HG03196 (cell line): ENCODE data around the gene MARCHF3.
"Not testable (repeated sequence)": the region's sequence is repeated elsewhere in the genome, so short reads cannot be mapped to it uniquely, and the experiment has no call there.

ENCODE experiments used
- ATAC-seq: cut with Tn5 transposase; IDR thresholded peaks from one replicate; pipeline ENCODE4 v1.9.1; 2021; ENCODE audit not compliant: unreplicated experiment

The MARCHF3 gene

DNA sequence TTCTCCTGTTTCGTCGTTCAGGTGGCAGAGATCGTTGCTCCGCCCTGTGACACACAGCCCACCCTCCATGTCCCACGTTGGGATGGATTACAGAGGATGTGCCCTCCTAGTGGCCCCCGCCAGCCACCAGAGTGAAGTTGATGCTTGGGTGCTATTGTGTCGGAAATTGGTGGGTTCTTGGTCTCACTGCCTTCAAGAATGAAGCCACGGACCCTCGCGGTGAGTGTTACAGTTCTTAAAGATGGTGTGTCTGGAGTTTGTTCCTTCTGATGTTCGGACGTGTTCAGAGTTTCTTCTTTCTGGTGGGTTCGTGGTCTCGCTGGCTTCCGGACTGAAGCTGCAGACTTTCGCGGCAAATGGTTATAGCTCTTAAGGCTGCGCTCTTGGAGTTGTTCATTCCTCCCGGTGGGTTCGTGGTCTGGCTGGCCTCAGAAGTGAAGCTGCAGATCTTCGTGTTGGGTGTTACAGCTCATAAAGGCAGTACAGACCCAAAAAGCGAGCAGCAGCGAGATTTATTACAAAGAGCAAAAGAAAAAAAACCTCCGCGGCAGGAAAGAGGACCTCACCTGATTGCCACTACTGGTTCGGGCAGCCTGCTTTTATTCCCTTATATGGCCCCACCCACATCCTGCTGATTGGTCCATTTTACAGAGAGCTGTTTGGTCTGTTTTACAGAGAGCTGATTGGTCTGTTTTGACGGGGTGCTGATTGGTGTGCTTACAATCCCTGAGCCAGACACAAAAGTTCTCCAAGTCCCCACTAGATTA lies 176.6 kb downstream of the MARCHF3 start:
- ATAC-seq = not testable (repeated sequence)

DNA sequence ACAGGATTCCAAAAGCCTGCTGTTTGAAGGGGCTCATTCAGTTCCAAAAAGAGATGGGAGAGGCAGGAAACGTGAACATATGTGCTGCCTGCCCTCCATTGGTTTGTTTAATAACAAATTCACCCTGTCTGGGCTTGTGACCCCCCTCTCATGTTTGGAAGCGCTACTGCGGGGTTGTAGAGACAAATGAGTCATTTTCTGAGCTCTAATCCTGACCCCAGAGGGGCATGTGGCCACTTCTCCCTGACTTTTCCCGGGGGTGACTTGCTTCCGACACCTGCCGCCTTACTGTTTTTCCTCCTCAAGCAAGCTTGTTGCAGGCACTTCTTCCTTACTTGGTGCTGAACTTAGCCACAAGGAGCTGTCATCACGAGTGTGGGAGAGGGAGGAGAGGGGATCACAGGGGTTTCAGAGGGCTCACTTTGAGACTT lies 177.5 kb downstream of the MARCHF3 start:
- ATAC-seq = no peak

DNA sequence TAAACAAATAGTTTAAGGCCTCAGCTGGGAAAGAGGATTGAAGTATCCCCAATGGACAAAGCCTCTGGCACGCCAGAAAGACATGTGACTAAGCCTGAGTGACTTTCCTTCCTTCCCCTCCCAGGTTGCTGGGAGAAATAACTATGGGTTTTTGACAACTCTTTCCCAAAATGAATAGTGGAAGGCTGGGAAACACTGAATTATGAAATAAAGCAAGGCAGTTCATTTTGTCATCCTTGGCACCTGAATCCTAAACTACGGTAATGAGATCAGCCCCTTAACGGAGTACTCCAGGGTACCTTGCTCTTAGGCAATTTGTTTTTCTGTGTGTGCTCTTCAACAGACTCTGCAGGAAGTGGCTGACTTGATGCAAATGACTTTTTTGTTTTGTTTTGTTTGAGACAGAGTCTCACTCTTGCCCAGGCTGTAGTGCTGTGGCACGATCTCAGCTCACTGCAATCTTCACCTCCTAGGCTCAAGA lies 178.2 kb downstream of the MARCHF3 start:
- peak; percentile 58 for ATAC-seq

DNA sequence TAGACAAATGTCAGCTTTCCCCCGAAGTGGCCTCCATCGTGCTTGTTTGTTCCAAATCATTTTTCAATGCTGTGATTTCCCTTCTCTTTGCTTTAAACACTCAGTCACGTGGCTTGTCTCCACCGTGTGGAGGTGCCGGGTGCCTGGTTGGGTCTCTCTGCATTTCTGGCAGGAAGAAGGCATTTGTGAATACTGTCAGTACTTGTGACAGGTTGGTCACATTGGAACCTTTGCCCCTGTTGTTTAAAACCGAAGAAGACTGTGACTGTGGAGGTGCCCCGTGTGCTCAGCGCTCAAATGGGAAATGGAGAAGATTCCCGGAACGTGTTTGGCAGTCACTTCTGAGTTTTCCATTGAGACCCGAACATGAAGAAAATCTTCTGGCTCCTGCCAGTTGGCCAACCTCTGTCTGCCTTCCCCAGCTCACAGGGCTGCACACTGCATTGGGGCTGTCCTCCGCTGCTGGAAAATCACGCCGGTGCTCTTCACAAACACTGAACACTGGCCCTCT lies 178.8 kb downstream of the MARCHF3 start:
- no peak for ATAC-seq

DNA sequence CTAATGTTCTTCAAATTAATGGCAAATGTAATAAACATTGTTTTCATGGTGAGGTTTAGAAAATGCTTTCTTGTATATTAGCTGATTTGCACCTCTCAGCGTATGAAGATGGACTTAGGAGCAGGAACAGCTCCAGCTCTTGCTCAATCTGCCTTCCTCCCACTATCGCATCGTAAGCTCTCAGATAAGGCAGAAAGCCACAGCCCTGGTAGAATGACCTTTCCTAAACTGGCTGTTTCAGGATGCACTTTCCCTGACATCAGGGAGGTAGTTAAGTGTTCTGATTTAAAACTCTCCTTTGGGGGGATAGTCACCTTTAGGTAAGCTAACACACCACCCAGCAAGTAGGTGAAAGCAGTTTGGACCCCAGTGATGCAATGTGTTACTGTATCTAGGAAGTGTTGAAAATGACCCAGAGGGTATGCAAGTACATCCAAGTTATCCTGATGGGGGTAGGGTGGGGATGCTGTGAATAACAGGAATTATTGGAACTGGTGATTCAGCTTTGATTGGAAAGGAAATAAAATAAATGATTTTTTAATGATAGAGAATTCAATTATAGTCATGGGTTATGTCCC lies 181.2 kb downstream of the MARCHF3 start:
- ATAC-seq = no peak

DNA sequence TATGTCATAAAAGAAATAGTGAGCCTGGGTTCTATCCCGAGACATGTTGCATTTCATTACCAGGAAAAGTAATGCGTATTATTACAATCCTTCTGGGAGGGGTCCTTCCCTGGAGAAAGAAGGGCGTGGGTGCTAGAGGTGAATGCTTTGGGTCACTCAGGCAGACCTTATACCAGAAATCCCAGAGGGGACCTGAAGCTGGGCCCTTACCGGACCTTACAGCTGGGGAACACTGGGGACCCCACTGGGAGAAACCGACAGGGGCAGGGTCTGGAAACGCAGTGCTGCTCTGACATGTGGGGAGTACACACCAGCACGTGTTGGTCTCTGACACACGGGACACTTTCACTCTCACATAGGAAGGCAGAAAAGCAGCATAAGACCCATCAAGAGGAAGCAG lies 182.1 kb downstream of the MARCHF3 start:
- no peak for ATAC-seq

DNA sequence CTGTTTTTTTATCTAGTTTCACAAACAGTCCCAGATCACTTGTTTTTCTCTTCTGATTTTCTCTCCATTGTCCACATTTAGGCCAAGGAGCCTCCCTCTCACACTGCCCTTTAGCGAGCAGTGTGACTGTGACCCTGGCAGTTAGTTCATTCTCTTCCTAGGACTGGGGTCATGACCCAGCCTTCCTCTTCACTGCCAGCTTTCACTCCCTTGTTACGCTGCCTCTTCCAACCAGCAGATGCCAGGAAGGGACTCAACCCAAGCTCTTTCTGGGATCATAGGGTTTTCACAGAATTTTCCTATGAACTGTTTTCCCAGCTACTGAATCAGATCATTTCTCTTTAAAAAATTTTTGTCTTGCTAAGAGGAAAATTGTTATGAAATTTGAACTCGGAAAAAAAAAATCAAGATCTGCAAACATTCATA lies 182.5 kb downstream of the MARCHF3 start:
- no peak for ATAC-seq

DNA sequence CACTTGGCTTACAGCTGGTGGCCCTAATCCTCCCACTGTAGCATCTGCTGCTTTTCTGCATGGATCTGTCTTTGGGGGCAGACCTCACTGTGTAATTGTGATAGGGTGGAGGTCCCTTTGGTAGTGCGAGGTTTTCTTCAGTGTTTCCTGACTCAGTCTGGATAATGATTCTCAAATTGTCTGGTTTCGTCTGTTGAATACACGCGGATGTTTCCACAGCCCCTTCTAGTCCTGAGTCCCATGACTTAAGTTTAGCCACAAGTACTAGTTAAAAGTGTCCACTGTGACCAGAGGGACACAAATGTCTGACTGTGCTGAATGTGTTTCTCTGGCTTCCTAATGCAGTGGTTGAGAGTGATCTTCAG lies 182.9 kb downstream of the MARCHF3 start:
- no peak for ATAC-seq

DNA sequence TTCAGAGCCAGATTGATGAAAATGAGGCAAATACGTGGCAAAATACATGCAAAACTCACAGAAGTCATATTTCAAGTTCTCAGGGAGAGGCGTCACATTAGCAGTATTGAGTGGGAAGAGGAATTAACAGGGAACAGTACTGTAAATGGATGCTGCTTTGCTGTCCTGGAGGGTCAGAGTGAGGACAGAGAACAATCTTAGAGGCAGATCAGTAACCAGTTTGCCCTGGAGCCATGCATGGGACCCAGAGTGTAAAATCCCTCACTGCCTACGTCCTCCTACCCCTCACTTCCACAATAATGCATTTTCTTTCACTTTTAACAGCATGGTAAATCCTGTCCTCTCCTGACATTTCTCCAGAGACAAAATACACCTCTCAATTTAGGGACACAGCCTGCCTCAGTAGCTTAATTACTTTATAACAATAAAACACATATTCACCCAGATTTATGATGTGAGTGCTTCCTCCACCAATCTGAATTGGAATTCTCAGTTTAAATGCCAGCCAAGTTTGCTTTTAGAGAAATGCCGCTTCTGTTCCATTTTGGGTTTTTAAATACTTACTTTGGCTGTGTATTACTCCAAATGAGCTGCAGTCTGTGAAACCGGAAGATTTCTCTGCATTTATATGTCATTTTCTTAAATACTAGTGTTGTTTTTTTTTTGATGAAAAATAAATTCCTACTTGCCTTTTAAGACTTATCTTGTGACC lies 183.5 kb downstream of the MARCHF3 start:
- no peak for ATAC-seq

DNA sequence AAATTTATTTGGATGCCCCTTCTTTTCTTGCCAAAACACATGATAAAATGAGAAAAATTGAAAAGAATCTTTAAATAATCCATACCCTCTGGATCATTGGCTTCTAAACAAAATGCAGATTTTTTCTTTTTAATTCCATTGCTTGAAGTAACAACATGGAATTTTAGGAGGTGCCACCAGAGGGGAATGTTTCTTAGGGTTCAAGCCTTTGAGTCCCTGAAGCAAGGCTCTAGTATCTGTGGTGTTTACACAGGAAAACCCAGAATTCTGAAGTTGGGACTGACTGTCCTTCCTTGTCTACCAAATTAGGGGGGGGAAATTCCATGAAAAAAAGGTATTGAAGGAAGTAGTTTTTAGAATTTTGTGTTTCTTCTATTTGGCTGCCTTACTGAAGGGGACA lies 184.0 kb downstream of the MARCHF3 start:
- no peak for ATAC-seq

DNA sequence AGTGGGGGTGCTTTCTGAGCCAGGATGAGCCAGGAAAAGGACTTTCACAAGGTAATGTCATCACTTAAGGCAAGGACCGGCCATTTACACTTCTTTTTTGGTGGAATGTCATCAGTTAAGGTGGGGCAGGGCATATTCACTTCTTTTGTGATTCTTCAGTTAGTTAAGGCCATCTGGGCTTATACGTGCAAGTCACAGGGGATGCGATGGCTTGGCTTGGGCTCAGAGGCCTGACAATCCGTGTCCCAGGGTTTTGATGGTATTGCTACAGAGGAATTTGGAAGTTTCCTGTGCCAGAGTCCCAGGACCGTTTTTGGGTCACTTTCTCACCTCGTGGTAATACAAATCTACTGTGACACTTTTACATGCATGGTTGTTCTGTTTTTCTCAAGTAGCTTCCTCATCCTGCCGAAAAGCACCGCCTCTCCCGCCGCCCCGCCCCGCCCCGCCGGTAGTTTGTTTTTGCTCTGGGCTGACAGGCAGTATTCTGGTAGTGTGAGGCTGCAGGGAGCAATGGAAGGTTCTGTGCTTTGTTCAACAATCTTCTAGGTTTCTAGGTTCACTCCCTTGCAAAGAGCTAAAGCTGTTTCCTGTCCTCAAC lies 184.8 kb downstream of the MARCHF3 start:
- peak; percentile 60 for ATAC-seq

DNA sequence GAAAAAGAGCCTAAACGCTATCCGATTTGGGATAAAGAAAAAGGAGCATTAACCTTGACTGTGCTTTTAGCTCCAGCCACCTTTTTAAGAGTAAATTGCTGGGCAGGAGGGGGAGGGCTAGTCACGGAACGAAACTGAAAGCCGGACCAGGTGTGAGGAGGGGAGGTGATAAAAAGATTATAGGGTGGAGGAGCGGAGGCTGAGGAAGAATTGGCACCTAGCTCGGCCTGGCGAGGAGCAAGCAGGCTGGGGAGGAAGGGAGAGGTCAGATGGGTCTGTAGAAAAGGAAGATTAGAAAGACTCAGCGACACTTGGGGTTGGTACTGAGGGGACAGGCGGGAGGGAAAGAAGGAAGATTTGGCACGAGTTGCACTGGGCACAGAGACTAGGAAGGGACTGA lies 187.0 kb downstream of the MARCHF3 start:
- ATAC-seq = not testable (repeated sequence)

DNA sequence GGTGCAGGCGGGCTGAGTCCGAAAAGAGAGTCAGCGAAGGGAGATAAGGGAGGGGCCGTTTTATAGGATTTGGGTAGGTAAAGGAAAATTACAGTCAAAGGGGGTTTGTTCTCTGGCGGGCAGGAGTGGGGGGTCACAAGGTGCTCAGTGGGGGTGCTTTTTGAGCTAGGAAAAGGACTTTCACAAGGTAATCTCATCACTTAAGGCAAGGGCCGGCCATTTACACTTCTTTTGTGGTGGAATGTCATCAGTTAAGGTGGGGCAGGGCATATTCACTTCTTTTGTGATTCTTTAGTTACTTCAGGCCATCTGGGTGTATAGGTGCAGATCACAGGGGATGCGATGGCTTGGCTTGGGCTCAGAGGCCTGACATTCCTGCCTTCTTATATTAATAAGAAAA lies 191.0 kb downstream of the MARCHF3 start:
- ATAC-seq = not testable (repeated sequence)

DNA sequence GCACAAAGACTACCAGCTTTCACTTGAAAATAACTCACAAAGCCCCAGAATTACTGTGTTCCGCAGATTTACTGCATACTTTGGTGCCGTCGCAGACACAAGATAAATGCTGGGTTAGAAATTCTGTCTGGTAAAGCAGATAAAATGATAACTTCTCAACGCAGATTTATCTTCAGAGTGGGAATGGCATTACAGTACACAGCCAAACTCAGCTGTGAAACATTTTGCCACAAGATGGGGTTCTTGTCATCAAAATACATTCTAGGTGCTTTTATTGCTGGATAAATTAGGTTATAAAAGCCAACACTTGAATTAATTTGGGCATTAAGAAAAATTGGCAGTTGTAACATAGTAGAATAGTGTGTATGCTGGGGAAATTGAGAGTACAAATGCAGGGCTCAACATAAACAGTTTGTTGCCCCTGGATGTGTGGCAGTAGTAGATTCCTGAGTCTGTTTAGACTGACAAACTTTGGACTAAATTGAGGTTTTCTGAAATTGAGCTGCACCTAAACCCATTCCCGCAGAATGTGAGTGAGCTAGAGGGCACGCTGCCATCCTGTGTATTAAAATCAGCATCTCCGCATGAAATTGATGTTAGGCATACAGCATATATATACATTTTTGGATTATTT lies 192.3 kb downstream of the MARCHF3 start:
- ATAC-seq = no peak

DNA sequence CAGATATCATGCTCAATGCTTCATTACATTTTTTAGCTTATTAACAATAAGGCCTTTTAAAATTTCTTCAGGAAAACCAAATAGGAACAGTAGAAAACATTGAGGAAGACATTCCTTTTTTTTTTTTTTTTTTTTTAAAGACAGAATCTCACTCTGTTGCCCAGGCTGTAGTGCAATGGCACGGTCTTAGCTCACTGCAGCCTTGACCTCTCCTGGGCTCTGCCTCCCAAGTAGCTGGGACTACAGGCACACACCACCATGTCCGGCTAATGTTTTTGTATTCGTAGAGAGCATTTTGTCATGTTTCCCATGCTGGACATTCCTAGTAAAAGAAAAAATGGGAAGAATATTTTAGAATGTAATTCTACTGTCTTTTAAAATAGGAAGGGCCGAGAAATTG lies 193.1 kb downstream of the MARCHF3 start:
- no peak for ATAC-seq

DNA sequence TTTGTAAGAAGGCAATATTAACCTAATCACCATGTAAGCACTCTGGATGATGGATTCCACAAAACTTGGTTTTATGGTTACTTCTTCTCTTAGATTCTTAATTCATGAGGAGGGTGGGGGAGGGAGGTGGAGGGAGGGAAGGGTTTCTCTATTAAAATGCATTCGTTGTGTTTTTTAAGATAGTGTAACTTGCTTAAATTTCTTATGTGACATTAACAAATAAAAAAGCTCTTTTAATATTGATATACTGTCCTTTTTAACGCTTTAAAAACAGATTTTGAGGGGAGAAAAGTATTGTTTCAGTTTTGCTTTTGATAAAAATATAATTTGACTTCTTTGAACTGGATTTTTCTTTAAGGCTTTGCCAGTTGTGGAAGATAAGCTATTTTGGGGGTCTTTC lies 193.6 kb downstream of the MARCHF3 start:
- ATAC-seq = no peak

DNA sequence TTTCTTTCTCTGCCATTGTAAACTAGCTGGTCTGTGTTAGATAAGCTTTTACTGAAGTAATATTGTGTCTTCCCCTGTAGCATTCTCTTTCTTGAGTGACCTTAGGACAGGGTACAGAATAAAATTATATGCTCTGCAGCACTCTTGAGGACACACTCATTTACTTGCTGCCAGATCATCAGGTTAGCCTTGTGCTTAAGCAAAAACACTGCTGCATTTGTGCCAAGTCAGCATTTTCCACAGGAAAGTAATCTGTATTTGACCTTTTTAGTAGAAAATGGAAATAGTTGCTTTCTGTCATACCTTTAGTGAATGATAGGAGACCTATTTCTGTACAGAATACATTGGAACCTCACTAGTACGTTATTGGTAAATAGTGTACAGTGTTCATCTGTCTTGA lies 199.2 kb downstream of the MARCHF3 start:
- no peak for ATAC-seq

DNA sequence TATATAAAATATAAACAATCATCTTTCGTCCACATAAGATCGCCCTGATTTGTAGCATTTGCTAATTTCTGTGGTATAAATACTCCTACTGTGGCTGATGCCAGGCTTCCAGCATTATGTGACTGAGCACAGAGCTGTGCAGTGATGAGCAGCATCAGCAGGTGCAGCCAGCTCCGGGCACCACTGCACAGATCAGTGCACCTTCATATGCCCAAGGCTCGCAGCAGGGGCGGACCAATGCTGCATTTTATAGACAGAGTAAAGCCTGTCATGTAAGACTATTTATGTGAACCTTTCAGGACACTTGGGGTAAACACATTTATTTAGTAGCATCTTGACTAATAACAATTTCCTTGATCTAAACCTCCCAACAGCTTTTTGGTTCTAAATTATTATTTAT lies 200.3 kb downstream of the MARCHF3 start:
- ATAC-seq = no peak

DNA sequence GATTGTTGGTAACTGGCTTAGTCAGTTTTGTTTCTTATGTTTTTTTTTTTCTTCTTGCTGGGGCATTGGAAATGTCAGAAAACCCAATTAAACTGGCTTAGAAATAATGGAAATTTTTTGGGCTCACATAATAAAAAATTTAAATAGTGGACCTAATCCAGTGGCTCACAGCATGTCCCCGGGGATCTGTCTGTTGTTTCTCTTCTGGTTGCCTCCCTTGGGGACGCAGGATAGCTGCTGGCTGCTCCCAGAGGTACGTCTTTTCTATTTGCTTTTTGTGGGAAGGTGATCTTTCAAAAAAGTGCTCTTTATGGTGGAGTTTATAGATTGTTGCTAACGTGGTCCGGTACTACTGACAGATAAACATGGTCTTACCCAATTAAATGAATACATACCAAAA lies 201.3 kb downstream of the MARCHF3 start:
- ATAC-seq = no peak

DNA sequence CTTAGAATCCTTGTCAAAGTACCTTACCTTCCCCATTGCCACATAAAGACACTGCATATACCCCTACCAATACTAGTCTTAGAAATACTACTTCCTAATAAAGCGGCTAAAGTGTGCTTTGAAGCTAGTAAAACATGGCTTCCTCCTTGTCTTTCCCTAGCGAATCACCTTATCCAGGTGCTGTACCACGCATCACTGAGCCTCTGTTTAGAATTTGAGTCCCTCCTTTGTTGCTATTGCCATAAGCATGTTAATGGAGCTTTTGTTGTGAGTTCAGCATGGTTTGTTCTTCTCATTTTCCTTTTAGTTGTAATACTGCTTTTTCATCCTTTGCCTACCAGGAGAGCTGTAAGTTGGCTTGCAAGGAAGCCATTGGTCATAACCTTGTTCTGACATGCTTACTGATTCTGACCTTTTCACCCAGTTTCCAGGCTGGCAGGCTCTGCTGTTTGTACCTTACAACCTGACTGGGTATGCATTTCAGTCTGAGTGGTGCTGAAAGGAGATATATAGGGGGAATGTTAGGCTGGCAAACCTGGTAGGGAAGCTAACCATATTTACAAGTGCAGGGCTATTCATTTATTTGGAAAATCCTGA lies 203.6 kb downstream of the MARCHF3 start:
- ATAC-seq = no peak

DNA sequence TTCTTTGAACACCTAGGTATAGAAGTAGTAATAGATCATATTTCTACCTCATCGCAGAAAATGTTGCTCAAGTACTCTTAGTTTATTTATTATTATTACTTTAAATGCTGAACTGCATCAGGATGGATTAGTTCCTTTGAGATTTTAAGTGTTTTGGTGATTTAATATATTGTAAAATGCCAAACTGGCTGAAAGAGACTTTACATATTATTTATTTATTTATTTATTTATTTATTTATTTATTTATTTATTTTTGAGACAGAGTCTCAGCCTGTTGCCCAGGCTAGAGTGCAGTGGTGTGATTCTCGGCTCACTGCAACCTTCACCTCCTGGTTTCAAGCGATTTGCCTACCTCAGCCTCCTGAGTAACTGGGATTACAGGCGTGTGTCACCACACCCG lies 211.1 kb downstream of the MARCHF3 start:
- no peak for ATAC-seq
